ENCODE results near the gene KCTD3. TPM values are rescaled to one million over a fixed set of nuclear protein-coding genes. Genes with fewer than 3 reads are reported as not detected.

The KCTD3 gene
- total RNA-seq, 1 experiment from 2014 or later, result 46.7 TPM

DNA sequence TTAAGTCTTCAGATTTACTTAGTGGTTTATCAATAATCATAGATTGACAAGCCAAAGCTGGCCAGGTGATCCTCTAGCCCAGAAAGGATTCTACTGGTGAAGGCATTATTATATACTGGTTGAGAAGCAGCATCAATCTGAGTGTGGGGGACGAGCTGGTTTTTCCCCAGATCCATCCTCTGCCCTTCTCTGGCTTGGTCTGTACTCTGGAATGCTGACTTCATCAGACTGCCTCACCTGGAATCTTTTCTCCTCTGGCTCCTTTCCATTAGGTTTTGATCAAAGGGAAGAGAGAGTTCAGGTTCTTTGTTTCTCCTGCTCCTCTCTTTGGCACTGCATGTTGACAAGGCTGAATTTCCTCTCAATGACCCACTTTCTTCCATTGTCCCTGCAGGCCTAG is 93.9 kb downstream of the KCTD3 start:
- no peaks in the 10 kb centered on the region for H3K27me3 ChIP-seq (ENCODE audit: insufficient read depth, low read length)
- H4K20me1 ChIP-seq (ENCODE audit: insufficient read depth), result no peaks in the 10 kb centered on the region
- no peak overlapping the region for H3K4me3 ChIP-seq (replicated peaks in 1 of 2; ENCODE audit: low read depth in 1 of 2, low read length in 2 of 2)
- H2AFZ ChIP-seq (ENCODE audit: low read depth, low read length, poor library complexity, severe bottlenecking), result no peak overlapping the region
- ChIA-PET RAD21 (ENCODE audit: low non-redundant PET in 1 of 2, low total read pairs in 2 of 2, uncharacterized antibody in 2 of 2, unreplicated experiment in 2 of 2) (no interaction called here), POLR2A (no interaction called here), CTCF (no interaction called here)
- no peaks in the 10 kb centered on the region for H3K79me2 ChIP-seq (ENCODE audit: insufficient read depth, low read length)
- no peak overlapping the region for H3K4me2 ChIP-seq (ENCODE audit: low read length)
- intact Hi-C loops (cut with micrococcal nuclease), result no loop called here
- no peak overlapping the region for H3K27ac ChIP-seq (ENCODE audit: low read depth, low read length)
- ATAC-seq (no peak), DNase-seq (ENCODE audit: low read depth, low spot score) (no peak)
- no peaks in the 10 kb centered on the region for H3K9me2 ChIP-seq (ENCODE audit: insufficient read depth)
- TF ChIP-seq SIN3A (IDR thresholded peaks at IDR 0.05; ENCODE audit: low read depth) (no peak), ZNF274 (IDR thresholded peaks at IDR 0.05; ENCODE audit: low read depth, low read length) (no peak), TCF7L2 (IDR thresholded peaks at IDR 0.05; ENCODE audit: borderline replicate concordance, extremely low read depth, insufficient read depth, insufficient read length) (no peak), CEBPB (IDR thresholded peaks at IDR 0.05; ENCODE audit: low read depth) (no peak), EZH2phosphoT487 (IDR thresholded peaks at IDR 0.05; ENCODE audit: borderline replicate concordance) (no peak), EGR1 (IDR thresholded peaks at IDR 0.05; ENCODE audit: low read depth) (no peak), POLR2A (IDR thresholded peaks at IDR 0.05; ENCODE audit: borderline replicate concordance, extremely low read depth, insufficient read depth, insufficient read length) (no peak), SP1 (IDR thresholded peaks at IDR 0.05; ENCODE audit: low read depth) (no peak)
- no peaks in the 10 kb centered on the region for H3K4me1 ChIP-seq (ENCODE audit: control insufficient read depth in 1 of 2, insufficient read depth in 2 of 2, low read length in 2 of 2)
- no peaks in the 10 kb centered on the region for H3K9me3 ChIP-seq (ENCODE audit: control insufficient read depth in 1 of 2, insufficient read depth in 1 of 2, low read depth in 1 of 2, low read length in 2 of 2)
- no peaks in the 10 kb centered on the region for H3K36me3 ChIP-seq (ENCODE audit: control insufficient read depth in 1 of 2, insufficient read depth in 2 of 2, low read length in 2 of 2)
- BruUV-seq (replicated peaks), result no TSS peak
- no peak overlapping the region for H3K9ac ChIP-seq (ENCODE audit: low read length)

DNA sequence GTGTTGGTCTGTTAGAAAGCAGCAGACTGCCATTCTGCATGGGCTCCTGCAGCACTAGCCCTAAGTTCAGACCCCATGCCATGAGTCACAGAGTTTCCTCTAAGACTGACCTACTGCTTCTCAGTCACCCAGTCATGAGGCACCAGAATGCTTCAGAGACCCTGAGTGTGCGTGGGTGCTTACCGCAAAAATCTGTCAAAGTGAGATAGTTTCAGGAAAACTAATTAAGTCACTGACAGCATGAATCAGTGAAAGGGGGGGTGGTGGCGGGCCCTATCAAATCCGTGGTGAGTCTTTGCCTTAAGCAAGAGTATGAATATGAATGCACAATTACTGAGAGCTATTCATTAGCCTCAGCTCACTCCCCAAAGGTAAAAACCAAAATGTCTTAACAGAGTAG is 98.1 kb downstream of the KCTD3 start:
- Histone ChIP-seq H3K27me3 (ENCODE audit: insufficient read depth, low read length) (no peaks in the 10 kb centered on the region), H2AFZ (ENCODE audit: low read depth, low read length, poor library complexity, severe bottlenecking) (no peak overlapping the region), H3K36me3 (ENCODE audit: control insufficient read depth in 1 of 2, insufficient read depth in 2 of 2, low read length in 2 of 2) (no peaks in the 10 kb centered on the region), H3K9ac (ENCODE audit: low read length) (no peak overlapping the region), H3K27ac (ENCODE audit: low read depth, low read length) (no peak overlapping the region), H3K4me1 (ENCODE audit: control insufficient read depth in 1 of 2, insufficient read depth in 2 of 2, low read length in 2 of 2) (no peaks in the 10 kb centered on the region), H3K4me3 (replicated peaks in 1 of 2; ENCODE audit: low read depth in 1 of 2, low read length in 2 of 2) (no peak overlapping the region), H3K79me2 (ENCODE audit: insufficient read depth, low read length) (no peaks in the 10 kb centered on the region), H4K20me1 (ENCODE audit: insufficient read depth) (no peaks in the 10 kb centered on the region), H3K9me2 (ENCODE audit: insufficient read depth) (no peaks in the 10 kb centered on the region), H3K4me2 (ENCODE audit: low read length) (no peak overlapping the region), H3K9me3 (ENCODE audit: control insufficient read depth in 1 of 2, insufficient read depth in 1 of 2, low read depth in 1 of 2, low read length in 2 of 2) (no peaks in the 10 kb centered on the region)
- ATAC-seq, result no peak
- DNase-seq (ENCODE audit: low read depth, low spot score), result no peak
- no TSS peak for BruUV-seq (replicated peaks)
- ChIA-PET CTCF (no interaction called here), POLR2A (no interaction called here), RAD21 (ENCODE audit: low non-redundant PET in 1 of 2, low total read pairs in 2 of 2, uncharacterized antibody in 2 of 2, unreplicated experiment in 2 of 2) (no interaction called here)
- intact Hi-C loops (cut with micrococcal nuclease), result no loop called here
- no peak for TF ChIP-seq POLR2AphosphoS5 (IDR thresholded peaks at IDR 0.05; ENCODE audit: low read depth, low read length)
- TF ChIP-seq TCF7L2 (IDR thresholded peaks at IDR 0.05; ENCODE audit: borderline replicate concordance, extremely low read depth, insufficient read depth, insufficient read length), result no peak
- TF ChIP-seq SRF (IDR thresholded peaks at IDR 0.05; ENCODE audit: low read depth), result no peak
- TF ChIP-seq CEBPB (IDR thresholded peaks at IDR 0.05; ENCODE audit: low read depth), result no peak
- TF ChIP-seq FOSL1 (IDR thresholded peaks at IDR 0.05; ENCODE audit: low read depth), result no peak
- TF ChIP-seq, protein P1, sequence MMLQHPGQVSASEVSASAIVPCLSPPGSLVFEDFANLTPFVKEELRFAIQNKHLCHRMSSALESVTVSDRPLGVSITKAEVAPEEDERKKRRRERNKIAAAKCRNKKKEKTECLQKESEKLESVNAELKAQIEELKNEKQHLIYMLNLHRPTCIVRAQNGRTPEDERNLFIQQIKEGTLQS (IDR thresholded peaks at IDR 0.05), result no peak
- no peak for TF ChIP-seq CBX3 (IDR thresholded peaks at IDR 0.05; ENCODE audit: low read depth)
- no peak for TF ChIP-seq RAD21 (IDR thresholded peaks at IDR 0.05; ENCODE audit: low read depth)
- TF ChIP-seq EZH2phosphoT487 (IDR thresholded peaks at IDR 0.05; ENCODE audit: borderline replicate concordance), result no peak
- TF ChIP-seq ZNF274 (IDR thresholded peaks at IDR 0.05; ENCODE audit: low read depth, low read length), result no peak
- TF ChIP-seq, protein P2, sequence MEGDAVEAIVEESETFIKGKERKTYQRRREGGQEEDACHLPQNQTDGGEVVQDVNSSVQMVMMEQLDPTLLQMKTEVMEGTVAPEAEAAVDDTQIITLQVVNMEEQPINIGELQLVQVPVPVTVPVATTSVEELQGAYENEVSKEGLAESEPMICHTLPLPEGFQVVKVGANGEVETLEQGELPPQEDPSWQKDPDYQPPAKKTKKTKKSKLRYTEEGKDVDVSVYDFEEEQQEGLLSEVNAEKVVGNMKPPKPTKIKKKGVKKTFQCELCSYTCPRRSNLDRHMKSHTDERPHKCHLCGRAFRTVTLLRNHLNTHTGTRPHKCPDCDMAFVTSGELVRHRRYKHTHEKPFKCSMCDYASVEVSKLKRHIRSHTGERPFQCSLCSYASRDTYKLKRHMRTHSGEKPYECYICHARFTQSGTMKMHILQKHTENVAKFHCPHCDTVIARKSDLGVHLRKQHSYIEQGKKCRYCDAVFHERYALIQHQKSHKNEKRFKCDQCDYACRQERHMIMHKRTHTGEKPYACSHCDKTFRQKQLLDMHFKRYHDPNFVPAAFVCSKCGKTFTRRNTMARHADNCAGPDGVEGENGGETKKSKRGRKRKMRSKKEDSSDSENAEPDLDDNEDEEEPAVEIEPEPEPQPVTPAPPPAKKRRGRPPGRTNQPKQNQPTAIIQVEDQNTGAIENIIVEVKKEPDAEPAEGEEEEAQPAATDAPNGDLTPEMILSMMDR (IDR thresholded peaks at IDR 0.05 in 2 of 3, conservative IDR thresholded peaks at IDR 0.05 in 1 of 3; ENCODE audit: borderline replicate concordance in 1 of 3, insufficient read depth in 1 of 3, low read depth in 2 of 3, low read length in 2 of 3), result no peak
